DND-41 (cell line): ENCODE results near the gene RBM10.

Experiments
- ATAC-seq: fragments of 200-7000 bp; cut with Tn5 transposase; 3 replicates; pipeline ENCODE4 v1.9.1; 2021; ENCODE audit warnings: low read depth; ENCODE audit not compliant: insufficient read depth
- DNase-seq: peaks from one replicate; pipeline ENCODE4 v3.0.0-alpha.2; 2020
- H2AFZ ChIP-seq: 2 replicates; pipeline ENCODE4 v1.6.0; 2012; ENCODE audit warnings: low read depth, low read length
- H3K27ac ChIP-seq: 2 replicates; pipeline ENCODE4 v1.5.1; 2012; ENCODE audit warnings: low read length, inconsistent platforms
- H3K27me3 ChIP-seq: fragments of 200-600 bp; sonication (generic); 2 replicates; pipeline ENCODE4 v1.6.0; 2012; ENCODE audit warnings: low read length, mild to moderate bottlenecking, inconsistent platforms; ENCODE audit not compliant: insufficient read depth, poor library complexity
- H3K36me3 ChIP-seq: 2 replicates; pipeline ENCODE4 v1.5.1; 2012; ENCODE audit warnings: low read length, inconsistent platforms; ENCODE audit not compliant: insufficient read depth
- H3K4me1 ChIP-seq: 2 replicates; pipeline ENCODE4 v1.5.1; 2012; ENCODE audit warnings: mild to moderate bottlenecking, low read length; ENCODE audit not compliant: insufficient read depth
- H3K4me2 ChIP-seq: 2 replicates; pipeline ENCODE4 v1.6.0; 2012; ENCODE audit warnings: mild to moderate bottlenecking, moderate library complexity, low read length, inconsistent platforms; ENCODE audit not compliant: insufficient read depth
- H3K4me3 ChIP-seq, 2 experiments: fragments of 200-600 bp in 1 of 2; shearing (Covaris generic) in 1 of 2; 2 replicates each; pipeline ENCODE4 v1.5.1; 2012 to 2016; ENCODE audit warnings: inconsistent platforms in 2 of 2, low read length in 2 of 2, mild to moderate bottlenecking in 2 of 2, low read depth in 1 of 2, moderate library complexity in 1 of 2
- H3K79me2 ChIP-seq: 2 replicates; pipeline ENCODE4 v1.6.0; 2012; ENCODE audit warnings: low read length, inconsistent platforms; ENCODE audit not compliant: insufficient read depth
- H3K9ac ChIP-seq: 2 replicates; pipeline ENCODE4 v1.6.0; 2012; ENCODE audit warnings: low read depth, mild to moderate bottlenecking, inconsistent platforms, low read length, moderate library complexity
- H3K9me3 ChIP-seq: 2 replicates; pipeline ENCODE4 v1.5.1; 2012; ENCODE audit warnings: low read length, moderate library complexity, mild to moderate bottlenecking, inconsistent platforms; ENCODE audit not compliant: insufficient read depth, severe bottlenecking
- H4K20me1 ChIP-seq: 2 replicates; pipeline ENCODE4 v1.6.0; 2012; ENCODE audit warnings: low read length; ENCODE audit not compliant: insufficient read depth
- CTCF ChIP-seq: IDR thresholded peaks from 2 replicates; pipeline ENCODE4 v1.5.1; 2012; ENCODE audit warnings: borderline replicate concordance, low read length, moderate library complexity, mild to moderate bottlenecking; ENCODE audit not compliant: poor library complexity, severe bottlenecking; ENCODE audit errors: extremely low read depth
- EZH2 ChIP-seq: IDR thresholded peaks from 3 replicates; pipeline ENCODE4 v1.6.1; 2012; ENCODE audit warnings: borderline replicate concordance, low read depth, mild to moderate bottlenecking, moderate library complexity, low read length, inconsistent platforms; ENCODE audit not compliant: severe bottlenecking

Gene RBM10

GRCh38 chrX:47166126-47166525, 21.1 kb downstream of the RBM10 start:
- no peak overlapping the region for H2AFZ ChIP-seq
- DNase-seq (no peak), ATAC-seq (no peak)
- no peaks in the 10 kb centered on the region for H3K4me1 ChIP-seq
- no peak overlapping the region for H3K9ac ChIP-seq
- no peak overlapping the region for H3K4me3 ChIP-seq
- no peaks in the 10 kb centered on the region for H3K9me3 ChIP-seq
- TF ChIP-seq CTCF: no peak
- TF ChIP-seq EZH2: no peak
- peaks cover 9% of the 10 kb centered on the region for H4K20me1 ChIP-seq
- peaks cover 75% of the 10 kb centered on the region for H3K79me2 ChIP-seq
- H3K27me3 ChIP-seq: no peaks in the 10 kb centered on the region
- no peak overlapping the region for H3K4me2 ChIP-seq
- peaks cover 28% of the 10 kb centered on the region for H3K36me3 ChIP-seq
- no peak overlapping the region for H3K27ac ChIP-seq

- DNase-seq (no peak), ATAC-seq (no peak)
- no peak overlapping the region for H2AFZ ChIP-seq
- peaks cover 52% of the 10 kb centered on the region for H3K36me3 ChIP-seq
- H3K9ac ChIP-seq: no peak overlapping the region
- peaks cover 14% of the 10 kb centered on the region for H4K20me1 ChIP-seq
- H3K79me2 ChIP-seq: peaks cover 52% of the 10 kb centered on the region
- no peak overlapping the region for H3K4me2 ChIP-seq
- no peak overlapping the region for H3K27ac ChIP-seq
- no peaks in the 10 kb centered on the region for H3K4me1 ChIP-seq
- H3K9me3 ChIP-seq: no peaks in the 10 kb centered on the region
- no peaks in the 10 kb centered on the region for H3K27me3 ChIP-seq
- H3K4me3 ChIP-seq: no peak overlapping the region
- TF ChIP-seq CTCF (no peak), EZH2 (no peak)
These were observed 23.6 kb downstream of the RBM10 start for GRCh38 chrX:47168495-47169073.

- ATAC-seq: no peak
- H3K27me3 ChIP-seq: no peaks in the 10 kb centered on the region
- no peaks in the 10 kb centered on the region for H3K4me1 ChIP-seq
- TF ChIP-seq CTCF (no peak), EZH2 (no peak)
- no peak for DNase-seq
- H3K9me3 ChIP-seq: no peaks in the 10 kb centered on the region
- peaks cover 14% of the 10 kb centered on the region for H4K20me1 ChIP-seq
- peaks cover 48% of the 10 kb centered on the region for H3K79me2 ChIP-seq
- H3K9ac ChIP-seq: no peak overlapping the region
- H3K36me3 ChIP-seq: peaks cover 58% of the 10 kb centered on the region
- no peak overlapping the region for H2AFZ ChIP-seq
- no peak overlapping the region for H3K4me2 ChIP-seq
- no peak overlapping the region for H3K4me3 ChIP-seq
- no peak overlapping the region for H3K27ac ChIP-seq
These were observed 24.3 kb downstream of the RBM10 start for GRCh38 chrX:47169273-47169672.
